HG03460 (cell line): ENCODE results near the gene ANXA6.

Source experiments
- ATAC-seq: cut with Tn5 transposase; IDR thresholded peaks from one replicate; pipeline ENCODE4 v1.9.1; 2021; ENCODE audit not compliant: unreplicated experiment

ANXA6 gene

GRCh38 chr5:151154931-151155774 lies 2.4 kb downstream of the ANXA6 start:
- peak; percentile 39 for ATAC-seq

GRCh38 chr5:151153766-151154272 lies 3.8 kb downstream of the ANXA6 start:
- no peak for ATAC-seq

DNA sequence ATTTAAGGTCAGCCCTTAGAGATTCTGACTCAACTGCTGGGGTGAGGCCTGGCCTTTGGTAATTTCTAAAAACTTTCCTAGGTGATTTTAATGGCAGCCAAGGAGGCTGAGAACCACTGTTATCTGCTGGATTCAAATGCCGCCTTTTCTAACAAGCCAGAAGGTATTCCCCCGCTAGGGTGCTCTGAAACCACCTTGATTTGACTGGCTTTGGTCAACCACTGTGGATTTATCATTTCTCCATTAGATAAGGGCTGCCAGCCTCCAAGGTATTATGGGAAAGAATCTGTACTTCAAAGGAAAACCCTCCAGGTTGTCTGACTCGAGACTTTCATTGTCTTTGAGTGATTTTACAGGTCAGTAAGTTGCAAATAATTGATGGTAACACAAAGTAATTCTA lies 4.3 kb downstream of the ANXA6 start:
- ATAC-seq: no peak

GRCh38 chr5:151151793-151152192 lies 5.8 kb downstream of the ANXA6 start:
- peak; percentile 27 for ATAC-seq

DNA sequence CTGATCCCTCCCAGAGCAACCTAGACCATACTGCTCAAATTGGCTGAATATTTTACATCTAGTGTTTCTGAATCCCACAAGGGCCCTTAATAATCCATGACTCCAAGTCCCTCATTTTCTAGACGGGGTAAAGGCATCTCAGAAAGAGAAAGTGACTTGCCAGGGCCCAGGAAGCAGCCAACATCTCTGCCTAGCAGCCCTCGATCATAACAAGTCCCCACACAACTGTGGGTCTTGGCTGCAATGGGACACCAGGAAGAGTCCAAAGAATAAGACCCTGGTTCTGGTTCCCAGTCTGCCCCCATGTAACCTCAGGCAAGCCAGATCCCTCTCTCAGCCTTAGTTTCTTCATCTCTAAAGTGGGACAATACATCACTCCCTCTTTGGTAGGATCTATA lies 6.3 kb downstream of the ANXA6 start:
- no peak for ATAC-seq

- peak; percentile 48 for ATAC-seq
Observed at GRCh38 chr5:151150471-151151262, 6.9 kb downstream of the ANXA6 start.

- no peak for ATAC-seq
Observed at GRCh38 chr5:151148583-151148982, 9.0 kb downstream of the ANXA6 start.

- ATAC-seq: no peak
Observed at GRCh38 chr5:151147033-151147432, 10.5 kb downstream of the ANXA6 start.

DNA sequence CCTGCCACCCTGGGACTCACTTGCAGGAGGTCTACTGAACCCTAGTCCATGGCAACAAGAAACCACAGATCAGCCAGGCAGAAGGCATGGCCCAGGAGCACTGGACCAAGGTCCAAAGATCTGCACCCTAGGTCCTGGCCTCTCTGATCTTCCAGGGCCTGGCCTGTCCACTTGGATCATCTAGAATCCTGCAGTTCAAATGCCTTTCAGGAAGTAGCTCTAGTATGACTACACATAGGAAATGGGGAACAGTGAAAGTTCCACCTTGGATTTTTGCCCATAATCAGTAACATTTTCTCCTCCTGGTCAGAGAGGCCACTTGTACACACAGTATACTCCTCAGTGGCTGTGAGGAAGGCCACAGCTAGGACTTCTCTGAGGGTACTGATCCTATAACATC lies 11.5 kb downstream of the ANXA6 start:
- no peak for ATAC-seq

DNA sequence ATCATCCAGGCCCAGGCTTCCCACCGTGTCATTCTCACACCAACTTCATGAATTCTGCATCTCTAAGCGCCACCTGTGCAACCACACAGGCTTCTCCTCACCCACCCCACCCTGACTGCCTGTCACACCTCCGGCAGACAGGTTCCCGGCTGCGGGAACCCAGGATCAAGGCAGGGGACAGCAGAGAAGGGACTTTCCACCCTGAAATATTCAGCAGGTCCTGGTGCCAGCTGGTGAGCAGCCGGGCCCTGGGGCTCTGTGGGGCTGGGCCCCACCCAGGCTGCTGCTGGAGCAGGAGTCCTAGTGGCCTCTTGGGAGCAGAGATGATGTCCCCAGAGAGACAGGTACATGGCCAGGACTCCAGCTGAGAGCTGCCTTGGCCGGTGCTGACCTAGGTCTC lies 12.7 kb downstream of the ANXA6 start:
- ATAC-seq: no peak

DNA sequence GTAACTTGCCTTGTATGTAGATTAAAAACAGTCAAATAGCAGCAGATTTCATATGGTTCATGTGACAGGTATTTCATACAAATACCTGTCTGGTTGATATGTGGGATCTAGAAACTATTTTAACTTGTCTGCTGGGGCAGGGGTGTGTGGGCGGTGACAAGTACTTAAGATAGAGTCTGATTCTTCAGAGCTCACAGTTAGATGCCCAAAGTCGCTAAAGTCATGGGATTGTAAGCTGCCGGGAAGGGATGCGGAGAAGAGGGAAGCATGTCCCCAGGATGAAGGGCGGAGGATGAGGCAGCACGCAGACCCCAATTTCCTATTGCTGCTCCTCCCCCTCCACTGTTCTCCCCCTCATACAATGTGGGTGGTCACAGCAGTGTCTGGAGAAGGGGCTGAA lies 13.3 kb downstream of the ANXA6 start:
- ATAC-seq: no peak

DNA sequence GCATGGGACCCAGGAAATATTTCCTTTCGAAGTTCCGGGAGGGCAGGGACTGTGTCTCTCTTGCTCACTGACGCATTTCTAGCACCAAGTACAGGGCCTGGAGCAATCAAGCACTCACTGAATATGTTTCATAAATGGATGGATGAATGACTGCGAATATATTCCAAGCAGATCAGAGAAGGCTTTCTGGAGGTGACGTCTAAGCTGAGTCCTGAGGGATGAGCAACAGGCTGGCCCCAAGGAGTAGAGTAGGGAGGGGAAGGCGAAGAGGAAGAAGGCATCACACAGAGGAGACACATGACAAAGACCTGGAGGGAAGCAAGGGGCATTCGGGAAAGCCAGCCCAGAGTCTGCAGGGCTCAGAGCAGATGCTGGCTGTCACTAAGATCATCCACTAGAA lies 13.9 kb downstream of the ANXA6 start:
- no peak for ATAC-seq

- ATAC-seq: no peak
Observed at GRCh38 chr5:151142933-151143332, 14.6 kb downstream of the ANXA6 start.

DNA sequence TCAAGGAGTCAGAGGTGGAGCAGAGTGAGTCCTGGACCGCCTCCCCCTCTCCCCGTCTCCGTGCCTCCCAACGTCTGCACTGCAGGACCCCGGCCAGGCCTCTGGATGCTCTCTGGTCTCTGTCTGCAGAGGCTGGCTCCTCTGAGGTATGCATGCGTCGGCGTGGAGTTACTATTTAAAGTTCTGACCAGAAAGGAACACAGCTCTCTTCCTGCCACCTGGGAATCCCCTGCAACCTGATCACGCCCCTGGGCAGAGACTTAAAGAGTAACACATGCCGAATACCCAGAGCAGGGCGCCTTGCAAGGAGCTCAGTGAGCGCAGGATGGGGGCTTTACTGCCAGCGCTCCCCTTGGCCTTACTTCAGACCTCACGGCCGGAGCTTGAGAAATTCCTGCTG lies 16.0 kb downstream of the ANXA6 start:
- peak; percentile 91 for ATAC-seq

GRCh38 chr5:151140686-151141459 lies 16.7 kb downstream of the ANXA6 start:
- no peak for ATAC-seq

- no peak for ATAC-seq
Observed at GRCh38 chr5:151139646-151140045, 17.9 kb downstream of the ANXA6 start.

- no peak for ATAC-seq
Observed at GRCh38 chr5:151139015-151139414, 18.6 kb downstream of the ANXA6 start.

DNA sequence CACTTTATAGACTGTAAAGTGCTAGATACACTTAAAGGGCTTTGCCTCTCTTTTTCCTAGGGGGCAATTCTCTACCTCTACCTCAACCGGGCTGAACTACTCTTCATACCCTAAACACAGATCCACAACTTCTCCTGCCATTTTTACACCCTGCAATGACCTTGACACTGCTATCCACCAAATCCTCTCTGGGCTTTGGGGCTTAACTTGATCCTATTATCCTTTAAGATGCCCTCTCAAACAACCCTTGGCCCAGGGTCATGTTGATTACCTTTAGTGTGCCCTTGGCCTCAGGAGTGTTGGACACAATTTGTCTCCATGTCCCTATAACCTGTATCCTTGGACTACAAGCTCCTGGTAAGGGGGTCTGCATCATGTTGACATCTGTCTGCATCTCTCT lies 19.5 kb downstream of the ANXA6 start:
- ATAC-seq: no peak

GRCh38 chr5:151137067-151137825 lies 20.3 kb downstream of the ANXA6 start:
- no peak for ATAC-seq

DNA sequence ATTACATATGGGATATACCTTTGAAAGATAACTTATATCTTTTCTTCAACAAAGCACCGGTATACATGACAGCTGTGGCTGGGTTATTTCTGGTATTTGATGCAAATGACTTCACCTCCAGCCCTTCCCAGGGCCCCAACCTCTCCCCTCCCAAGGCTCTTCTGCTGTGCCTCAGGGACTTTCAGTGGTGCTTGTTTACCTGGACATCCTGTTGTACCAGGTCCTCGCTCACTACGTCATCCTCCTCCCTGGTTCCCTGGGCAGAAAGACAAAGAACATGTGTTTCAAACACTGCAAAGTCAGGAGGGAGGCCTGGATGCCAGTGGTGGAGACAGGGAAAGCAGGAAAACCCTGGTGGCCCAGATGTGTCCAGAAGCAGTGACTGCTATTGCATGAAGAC lies 23.4 kb downstream of the ANXA6 start:
- peak; percentile 73 for ATAC-seq

DNA sequence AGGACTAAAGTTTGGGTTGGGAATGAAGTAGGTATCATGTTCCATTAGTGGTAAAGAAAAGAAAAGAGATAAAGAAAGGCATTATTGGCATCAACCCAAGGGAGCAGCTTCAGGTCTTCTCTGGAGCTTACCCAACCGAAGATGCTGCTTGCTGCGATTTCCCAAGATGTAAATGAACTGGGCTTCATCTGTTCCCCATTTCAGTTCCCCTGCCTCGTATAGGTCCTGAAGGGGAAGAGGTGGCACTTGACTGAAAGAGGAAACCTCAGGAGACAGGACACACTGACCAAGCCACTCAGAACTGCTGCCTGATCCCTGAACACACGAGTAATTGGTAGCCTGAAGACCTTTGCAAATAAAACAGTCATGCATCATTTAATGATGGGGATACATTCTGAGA lies 24.6 kb downstream of the ANXA6 start:
- no peak for ATAC-seq
